Subcutaneous abdominal adipose tissue (tissue), 5 donors: ENCODE data around the gene TRIM61.
"Not testable (repeated sequence)": the region's sequence is repeated elsewhere in the genome, so short reads cannot be mapped to it uniquely, and the experiment has no call there.

Source experiments
- H3K27ac ChIP-seq: one replicate; pipeline ENCODE4 v1.7.0; 2013; ENCODE audit warnings: low read depth, mild to moderate bottlenecking, inconsistent platforms, low read length, moderate library complexity
- H3K27me3 ChIP-seq, 5 donors: one replicate each; pipeline ENCODE4 v1.7.0; 2013; ENCODE audit warnings: low read length in 5 of 5, inconsistent platforms in 1 of 5; ENCODE audit not compliant: control insufficient read depth in 5 of 5, insufficient read depth in 4 of 5
- H3K36me3 ChIP-seq, 5 donors: one replicate each; pipeline ENCODE4 v1.7.0; 2013; ENCODE audit warnings: low read length in 5 of 5; ENCODE audit not compliant: control insufficient read depth in 5 of 5, insufficient read depth in 5 of 5
- H3K4me1 ChIP-seq, 5 donors: one replicate each; pipeline ENCODE4 v1.7.0; 2013; ENCODE audit warnings: low read length in 5 of 5, mild to moderate bottlenecking in 3 of 5, moderate library complexity in 1 of 5; ENCODE audit not compliant: control insufficient read depth in 5 of 5, insufficient read depth in 5 of 5
- H3K4me3 ChIP-seq, 5 donors: one replicate each; pipeline ENCODE4 v1.7.0; 2013; ENCODE audit warnings: low read length in 5 of 5, low read depth in 1 of 5
- H3K9ac ChIP-seq, 5 donors: one replicate each; pipeline ENCODE4 v1.7.0; 2013; ENCODE audit warnings: low read length in 5 of 5, mild to moderate bottlenecking in 4 of 5, moderate library complexity in 3 of 5
- H3K9me3 ChIP-seq, 5 donors: one replicate each; pipeline ENCODE4 v1.7.0; 2013; ENCODE audit warnings: low read length in 5 of 5; ENCODE audit not compliant: control insufficient read depth in 5 of 5
- donor health status: healthy.
- donor health status: healthy.
- donor health status: healthy.
- donor health status: healthy.
- donor health status: healthy.

Gene TRIM61

DNA sequence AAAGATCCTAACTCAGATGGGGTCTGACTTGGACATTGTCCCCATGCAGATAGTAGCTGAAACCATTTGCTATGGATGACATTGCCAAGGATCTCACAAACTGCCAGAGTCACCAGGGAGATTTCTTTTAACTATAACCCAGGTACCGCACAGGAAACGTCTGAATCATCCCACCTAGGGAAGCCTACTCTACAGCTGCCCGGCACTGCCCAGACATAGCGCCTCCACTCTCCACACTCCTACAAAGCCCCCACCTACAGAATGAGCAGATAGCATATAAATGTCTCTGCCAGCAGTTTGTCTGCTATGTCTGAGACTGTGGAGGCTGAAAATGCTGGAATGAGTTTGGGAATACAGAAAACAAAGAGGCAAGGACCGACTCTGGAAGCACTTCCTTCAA lies 32.3 kb downstream of the TRIM61 start:
- Histone ChIP-seq H3K36me3 (no peaks in the 10 kb centered on the region), H3K9me3 (no peaks in the 10 kb centered on the region), H3K4me3 (no peak overlapping the region), H3K27me3 (peaks cover 0 to 5% (median 3%) of the 10 kb centered on the region in 5 donors), H3K9ac (no peak overlapping the region), H3K27ac (no peak overlapping the region), H3K4me1 (no peaks in the 10 kb centered on the region)

DNA sequence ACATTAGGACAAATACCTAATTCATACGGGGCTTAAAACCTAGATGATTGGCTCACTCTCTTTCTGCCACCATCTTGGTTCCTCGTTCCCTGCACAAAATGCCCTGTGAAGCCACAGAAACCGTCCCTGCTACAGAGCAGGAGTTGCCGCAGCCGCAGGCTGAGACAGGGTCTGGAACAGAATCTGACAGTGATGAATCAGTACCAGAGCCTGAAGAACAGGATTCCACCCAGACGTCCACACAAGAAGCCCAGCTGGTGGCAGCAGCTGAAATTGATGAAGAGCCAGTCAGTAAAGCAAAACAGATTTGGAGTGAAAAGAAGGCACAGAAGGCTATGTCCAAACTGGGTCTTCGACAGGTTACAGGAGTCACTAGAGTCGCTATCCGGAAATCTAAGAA lies 34.3 kb downstream of the TRIM61 start:
- no peaks in the 10 kb centered on the region for H3K9me3 ChIP-seq
- no peak overlapping the region for H3K4me3 ChIP-seq
- no peak overlapping the region for H3K9ac ChIP-seq
- H3K27ac ChIP-seq, result no peak overlapping the region
- H3K4me1 ChIP-seq, result peaks cover 0 to 3% (median 0%) of the 10 kb centered on the region in 5 donors
- no peaks in the 10 kb centered on the region for H3K36me3 ChIP-seq
- peaks cover 0 to 5% (median 3%) of the 10 kb centered on the region in 5 donors for H3K27me3 ChIP-seq

DNA sequence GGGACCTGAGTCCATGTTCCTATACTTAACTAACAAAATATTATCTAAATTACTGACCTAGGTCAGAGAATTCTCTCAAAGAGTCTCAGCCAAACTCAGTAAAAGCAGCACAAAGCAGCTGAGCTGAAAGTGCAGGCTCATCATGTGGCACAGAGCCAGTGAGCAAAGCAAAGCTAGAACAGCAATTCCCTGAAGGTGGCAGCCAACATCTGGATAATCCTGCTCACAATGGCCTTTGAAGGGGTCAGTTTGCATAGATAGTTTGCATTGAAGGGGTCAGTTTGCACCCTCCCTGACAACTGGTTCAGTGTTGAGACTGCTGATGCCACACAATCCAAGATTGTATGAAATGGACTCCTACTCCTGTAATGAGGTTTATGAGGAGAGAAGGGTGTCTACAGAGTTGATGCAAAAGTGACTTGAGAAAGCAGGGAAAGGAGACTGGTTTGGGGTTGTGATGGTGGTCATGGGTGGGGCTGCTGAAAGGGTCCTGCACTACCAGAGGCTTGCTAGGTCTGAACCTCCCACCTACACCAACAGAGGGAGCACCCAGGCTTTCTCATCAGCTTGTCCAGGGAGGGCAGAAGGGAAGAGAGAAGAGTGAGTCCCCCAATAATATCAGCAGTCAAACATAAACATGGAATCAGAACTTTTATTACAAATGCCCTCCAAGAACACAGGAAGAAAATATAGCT lies 39.7 kb downstream of the TRIM61 start:
- Histone ChIP-seq H3K4me3 (no peak overlapping the region), H3K27ac (no peak overlapping the region), H3K36me3 (no peaks in the 10 kb centered on the region), H3K9ac (no peak overlapping the region), H3K9me3 (no peaks in the 10 kb centered on the region), H3K27me3 (no peaks in the 10 kb centered on the region), H3K4me1 (peaks cover 0 to 10% (median 5%) of the 10 kb centered on the region in 5 donors)

DNA sequence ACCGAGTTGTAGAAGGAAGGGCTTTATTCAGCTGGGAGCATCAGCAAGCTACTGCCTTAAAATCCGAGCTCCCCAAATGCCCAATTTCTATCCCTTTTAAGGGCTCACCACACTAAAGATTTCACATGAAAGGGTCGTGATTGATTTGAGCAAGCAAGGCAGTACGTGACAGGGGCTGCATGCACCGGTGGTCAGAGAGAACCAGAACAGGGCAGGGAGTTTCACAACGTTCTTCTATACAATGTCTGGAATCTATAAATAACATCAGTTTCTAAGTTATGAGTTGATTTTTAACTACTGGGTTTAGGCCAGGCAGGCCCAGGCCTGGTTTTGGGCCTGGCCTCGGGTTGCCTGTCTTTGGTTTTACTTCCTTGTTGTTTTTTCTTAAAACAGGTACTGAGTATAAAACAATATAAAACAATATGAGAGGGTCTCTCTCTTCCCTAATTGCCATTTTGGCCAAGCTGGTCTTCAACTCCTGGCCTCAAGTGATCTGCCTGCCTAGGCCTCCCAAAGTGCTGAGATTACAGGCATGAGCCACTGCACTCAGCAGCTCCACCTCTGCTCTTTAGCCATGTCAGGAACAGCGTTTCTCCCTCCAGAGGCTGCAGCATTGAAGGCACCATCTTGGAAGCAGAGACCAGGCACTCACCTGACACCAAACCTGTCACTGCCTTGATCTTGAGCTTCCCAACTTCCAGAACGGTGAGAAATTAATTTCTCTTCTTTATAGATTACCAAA lies 41.4 kb downstream of the TRIM61 start:
- not testable (repeated sequence) for H3K4me3 ChIP-seq, H3K27me3 ChIP-seq, H3K27ac ChIP-seq

DNA sequence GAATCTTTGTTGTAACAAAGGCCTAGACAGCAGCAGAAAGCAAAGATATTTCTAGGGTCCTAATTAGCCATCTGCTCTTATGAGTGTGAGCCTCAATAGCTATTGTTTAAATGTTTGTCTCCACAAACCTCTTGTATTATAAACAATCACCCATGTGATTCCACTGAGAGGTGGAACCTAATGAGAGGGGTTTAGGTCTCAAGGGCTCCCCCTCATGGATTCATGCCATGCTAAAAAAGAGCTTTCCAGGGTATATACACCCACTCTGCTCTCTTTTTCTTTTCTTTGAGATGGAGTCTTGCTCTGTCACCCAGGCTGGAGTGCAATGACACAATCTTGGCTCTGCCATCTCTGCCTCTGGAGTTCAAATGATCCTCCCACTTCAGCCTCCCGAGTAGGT lies 42.1 kb downstream of the TRIM61 start:
- Histone ChIP-seq H3K27me3 (no peaks in the 10 kb centered on the region), H3K27ac (no peak overlapping the region), H3K4me3 (no peak overlapping the region), H3K36me3 (no peaks in the 10 kb centered on the region), H3K9me3 (no peaks in the 10 kb centered on the region), H3K4me1 (peaks cover 0 to 10% (median 5%) of the 10 kb centered on the region in 5 donors), H3K9ac (no peak overlapping the region)

More for the DNA sequence above, 41.4 kb downstream of the TRIM61 start:
- H3K36me3 ChIP-seq, H3K9ac ChIP-seq, H3K4me1 ChIP-seq, H3K9me3 ChIP-seq: not testable (repeated sequence)

DNA sequence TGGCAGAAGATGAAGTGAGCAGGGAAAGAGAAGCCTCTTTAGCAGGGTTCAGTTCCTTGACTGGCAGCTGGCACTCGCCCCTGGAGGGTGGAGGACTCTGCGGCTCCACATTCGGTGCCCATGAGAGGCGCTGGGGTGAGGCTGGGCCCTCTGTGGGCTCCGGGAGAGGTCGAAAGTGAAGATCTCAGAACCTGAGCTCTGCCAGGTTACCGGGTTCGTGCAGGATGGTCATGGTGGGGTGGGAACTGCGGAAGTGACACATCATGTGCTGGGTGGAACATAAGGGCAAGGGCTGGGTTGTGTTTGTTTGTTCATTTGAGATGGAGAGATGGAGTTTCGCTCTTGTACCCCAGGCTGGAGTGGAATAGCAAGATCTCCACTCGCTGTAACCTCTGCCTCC lies 44.2 kb downstream of the TRIM61 start:
- Histone ChIP-seq H3K36me3 (no peaks in the 10 kb centered on the region), H3K9ac (no peak overlapping the region), H3K27me3 (no peaks in the 10 kb centered on the region), H3K27ac (no peak overlapping the region), H3K9me3 (no peaks in the 10 kb centered on the region), H3K4me3 (no peak overlapping the region), H3K4me1 (peaks cover 0 to 9% (median 5%) of the 10 kb centered on the region in 5 donors)

DNA sequence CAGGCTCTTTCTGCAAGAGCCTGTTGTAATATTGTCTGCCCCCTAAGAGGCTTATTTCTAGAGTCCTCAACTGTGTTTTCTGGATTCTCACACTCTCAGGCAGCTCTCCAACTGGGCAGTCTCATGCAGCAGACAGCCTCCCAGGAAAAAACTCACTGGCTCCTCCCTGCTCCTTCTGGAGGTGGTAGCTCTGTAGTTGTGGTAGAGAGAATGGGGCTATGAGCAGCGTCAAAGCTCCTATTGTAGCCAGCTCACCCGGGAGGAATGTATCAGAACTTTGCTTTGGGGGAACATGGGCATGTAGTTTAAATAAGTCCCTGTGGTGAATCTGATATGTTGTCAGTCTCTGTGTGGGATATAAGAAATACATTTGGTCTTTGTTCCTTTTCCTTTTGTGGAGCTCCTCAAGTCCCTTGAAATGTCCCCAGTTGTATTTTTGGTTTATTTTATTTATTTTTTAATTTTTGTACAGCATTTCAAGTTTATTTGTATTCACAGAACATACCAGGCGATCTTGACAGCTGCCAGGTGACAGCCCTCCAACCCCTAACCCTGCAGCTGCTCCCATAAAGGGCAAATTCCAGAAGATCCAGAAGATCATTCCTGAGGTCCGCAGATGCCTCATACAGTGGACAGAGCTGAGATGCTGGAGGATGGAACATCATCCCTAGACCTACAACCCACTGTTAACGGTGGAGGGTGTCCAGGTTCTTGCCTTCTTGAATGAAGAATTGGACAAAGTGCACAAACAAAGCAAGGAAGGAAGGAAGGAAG lies 45.7 kb downstream of the TRIM61 start:
- Histone ChIP-seq H3K4me3 (no peak overlapping the region), H3K36me3 (no peaks in the 10 kb centered on the region), H3K27ac (no peak overlapping the region), H3K27me3 (no peaks in the 10 kb centered on the region), H3K9me3 (no peaks in the 10 kb centered on the region), H3K9ac (no peak overlapping the region), H3K4me1 (no peaks in the 10 kb centered on the region)

DNA sequence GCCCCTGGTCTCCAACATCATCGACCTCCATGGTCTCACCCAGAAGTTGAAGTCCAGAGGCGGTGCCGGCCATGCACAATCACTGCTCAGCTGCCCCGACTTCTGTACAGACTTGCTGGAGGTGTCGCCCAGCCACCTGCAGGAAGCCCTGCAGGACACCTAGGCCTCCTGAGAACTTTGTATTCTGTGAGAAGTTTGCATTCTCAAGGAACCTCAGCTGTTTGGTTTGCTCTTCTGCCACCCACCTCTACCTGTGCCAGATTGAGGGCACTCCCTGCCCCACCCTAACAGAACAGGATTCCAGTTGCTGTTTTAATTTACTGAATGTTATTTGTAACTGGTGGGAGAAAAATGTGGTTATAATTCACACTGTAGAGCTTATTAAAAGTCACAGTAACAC lies 46.8 kb downstream of the TRIM61 start:
- H3K4me3 ChIP-seq, result no peak overlapping the region
- no peak overlapping the region for H3K27ac ChIP-seq
- H3K27me3 ChIP-seq, result no peaks in the 10 kb centered on the region
- no peaks in the 10 kb centered on the region for H3K9me3 ChIP-seq
- no peaks in the 10 kb centered on the region for H3K36me3 ChIP-seq
- H3K4me1 ChIP-seq, result no peaks in the 10 kb centered on the region
- no peak overlapping the region for H3K9ac ChIP-seq

DNA sequence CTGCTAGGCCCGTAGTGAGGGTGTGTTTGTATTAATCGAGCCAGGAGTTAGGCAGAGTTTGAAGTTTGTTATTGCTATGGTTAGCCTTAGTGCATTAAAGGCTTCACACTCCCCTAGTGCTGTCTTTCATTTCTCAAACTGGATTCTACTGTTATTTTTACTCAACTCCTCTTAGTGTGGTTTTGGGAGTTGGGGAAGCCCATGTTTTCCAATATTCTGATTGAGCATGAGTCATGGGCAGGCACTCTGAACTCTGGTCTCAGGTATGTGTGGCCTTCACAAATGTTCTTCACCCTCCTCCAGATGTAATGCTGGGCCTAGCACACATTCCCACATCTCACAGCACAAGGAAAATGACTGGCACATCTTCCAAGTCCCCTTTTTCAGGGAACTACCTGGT lies 50.4 kb downstream of the TRIM61 start:
- H3K27me3 ChIP-seq, H3K4me3 ChIP-seq, H3K4me1 ChIP-seq: not testable (repeated sequence)

DNA sequence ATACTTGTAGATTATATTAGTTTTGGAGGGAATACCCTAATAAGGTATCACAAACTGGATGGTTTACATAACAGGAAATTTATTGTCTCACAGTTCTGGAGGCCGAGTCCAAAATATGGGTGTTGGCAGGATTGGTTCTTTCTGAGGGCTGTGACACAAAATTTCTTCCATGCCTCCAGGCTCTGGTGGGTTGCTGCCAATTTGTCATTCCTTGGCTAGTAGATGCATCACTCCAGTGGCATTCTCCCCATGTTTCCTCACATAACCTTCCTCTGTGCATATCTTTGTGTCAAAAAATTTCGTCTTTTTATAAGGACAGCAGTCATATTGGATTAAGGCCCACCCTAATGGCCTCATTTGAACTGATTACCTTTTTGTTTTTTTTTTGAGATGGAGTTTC lies 51.2 kb downstream of the TRIM61 start:
- H3K36me3 ChIP-seq, result no peaks in the 10 kb centered on the region
- H3K27ac ChIP-seq, result no peak overlapping the region
- no peaks in the 10 kb centered on the region for H3K9me3 ChIP-seq
- H3K4me1 ChIP-seq, result no peaks in the 10 kb centered on the region
- H3K4me3 ChIP-seq, result no peak overlapping the region
- no peaks in the 10 kb centered on the region for H3K27me3 ChIP-seq
- no peak overlapping the region for H3K9ac ChIP-seq

More for the DNA sequence above, 50.4 kb downstream of the TRIM61 start:
- not testable (repeated sequence) for H3K9me3 ChIP-seq, H3K36me3 ChIP-seq, H3K9ac ChIP-seq, H3K27ac ChIP-seq
